Measurements from ENCODE around the gene RPS27L.

The RPS27L gene

DNA sequence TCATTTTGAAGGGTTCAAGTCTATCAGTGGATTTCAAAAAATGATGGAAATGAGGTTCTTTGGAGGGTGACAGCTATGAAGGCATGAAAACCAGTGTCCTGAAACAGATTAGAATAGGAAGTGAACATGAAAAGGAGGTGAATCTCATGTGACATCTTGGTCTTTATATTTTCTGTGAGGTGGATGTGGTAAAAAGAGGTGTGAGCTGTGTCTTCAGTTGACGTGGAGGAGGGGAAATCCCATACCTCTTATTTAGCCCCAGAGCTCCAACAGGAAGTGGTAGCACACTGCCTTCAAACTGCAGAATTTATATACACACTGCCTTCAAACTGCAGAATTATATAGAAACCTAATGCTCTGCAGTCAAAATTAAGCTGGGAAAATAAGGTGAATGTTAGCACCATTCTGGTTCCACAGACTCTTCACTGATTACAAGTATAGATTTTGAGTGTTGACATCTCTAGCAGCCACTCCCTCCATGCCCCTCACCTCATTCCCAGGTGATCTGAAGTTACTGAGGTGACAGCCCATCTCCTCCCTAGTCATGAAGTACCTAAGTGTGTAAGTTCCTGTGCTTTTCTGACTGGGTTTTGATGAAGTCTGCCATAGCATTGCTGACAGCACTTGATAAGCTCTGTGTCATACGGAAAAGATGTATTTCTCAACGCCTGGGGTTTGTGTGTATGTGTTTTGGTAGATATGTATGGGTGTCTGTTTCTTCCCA, 34.8 kb upstream of the RPS27L start:
- no peak for DNase-seq (ENCODE audit: low read depth)
- no peak for TF ChIP-seq CTCF (conservative IDR thresholded peaks at IDR 0.05; ENCODE audit: low read length)
- no peak overlapping the region for H3K4me3 ChIP-seq (ENCODE audit: low read length)

- no peak for TF ChIP-seq CTCF (conservative IDR thresholded peaks at IDR 0.05; ENCODE audit: low read length)
- H3K4me3 ChIP-seq (ENCODE audit: low read length), result peak overlapping the region; percentile 90
- DNase-seq (ENCODE audit: low read depth), result no peak
These were observed 33.7 kb upstream of the RPS27L start for GRCh38 chr15:63190769-63191649.

GRCh38 chr15:63189941-63190768, 32.9 kb upstream of the RPS27L start:
- TF ChIP-seq CTCF (conservative IDR thresholded peaks at IDR 0.05; ENCODE audit: low read length), result no peak

GRCh38 chr15:63188926-63189871, 31.9 kb upstream of the RPS27L start, which contains the start of gene RAB8B:
RAB8B (plus strand) TSS chr15:63189606; CDS start chr15:63189625, 19 bp downstream.
- peak within 1 kb of the TSS; percentile 90 for H3K4me3 ChIP-seq (ENCODE audit: low read length)
- peak; percentile 95 for DNase-seq (ENCODE audit: low read depth)
- TF ChIP-seq CTCF (conservative IDR thresholded peaks at IDR 0.05; ENCODE audit: low read length), result peak; percentile 30

More at GRCh38 chr15:63189941-63190768, 32.9 kb upstream of the RPS27L start:
- no peak for DNase-seq (ENCODE audit: low read depth)
- H3K4me3 ChIP-seq (ENCODE audit: low read length), result peak overlapping the region; percentile 90

GRCh38 chr15:63188247-63188925, 31.1 kb upstream of the RPS27L start:
- DNase-seq (ENCODE audit: low read depth), result no peak
- peak overlapping the region; percentile 68 for H3K4me3 ChIP-seq (ENCODE audit: low read length)
- TF ChIP-seq CTCF (conservative IDR thresholded peaks at IDR 0.05; ENCODE audit: low read length), result no peak

Measured in AG10803 (cell line).